PC-9 (cell line): ENCODE measurements around the gene AHCTF1.

Experiments
- CTCF ChIP-seq: fragments of 200-600 bp; sonication (generic); conservative IDR thresholded peaks from 2 replicates; pipeline ENCODE4 v1.6.1; 2017; ENCODE audit warnings: mixed run types, antibody characterized with exemption, mild to moderate bottlenecking, moderate library complexity
- EZH2 ChIP-seq: fragments of 200-600 bp; sonication (generic); IDR thresholded peaks from 2 replicates; pipeline ENCODE4 v1.8.0; 2017; ENCODE audit warnings: antibody characterized with exemption, low read depth

- no peak for TF ChIP-seq CTCF
- no peak for TF ChIP-seq EZH2
Measured at GRCh38 chr1:246793356-246793896, 138.3 kb downstream of the AHCTF1 start.
